ENCODE results near the gene POLN.

DNA sequence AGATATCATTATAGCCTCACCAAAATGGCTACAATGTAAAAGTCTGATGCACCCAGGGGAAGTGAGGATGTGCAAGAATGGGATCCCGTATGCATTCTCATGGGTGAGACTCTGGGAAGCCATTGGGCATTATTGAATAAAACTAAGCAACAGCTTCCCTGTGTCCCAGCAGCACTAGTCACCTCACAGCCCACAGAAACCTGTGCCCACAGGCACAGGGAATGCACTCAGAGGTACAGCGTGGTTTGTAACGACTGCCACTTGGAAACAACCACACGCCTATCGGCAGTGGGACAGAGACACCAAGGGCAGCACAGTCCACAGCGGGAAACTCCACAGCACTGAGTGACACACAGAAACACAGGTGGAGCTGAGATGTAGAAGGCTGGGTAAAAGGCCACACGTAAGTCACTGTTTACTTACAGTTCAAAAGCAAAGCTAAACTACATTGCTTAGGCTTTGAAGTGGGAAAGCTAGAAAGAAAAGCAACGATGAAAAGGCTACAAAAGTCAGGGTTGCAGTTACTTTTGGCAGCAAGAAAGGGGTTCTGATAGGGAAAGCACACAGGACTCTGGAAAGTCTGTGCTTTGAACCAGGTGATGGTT is 69.2 kb downstream of the POLN start:
- TF ChIP-seq, protein P1, sequence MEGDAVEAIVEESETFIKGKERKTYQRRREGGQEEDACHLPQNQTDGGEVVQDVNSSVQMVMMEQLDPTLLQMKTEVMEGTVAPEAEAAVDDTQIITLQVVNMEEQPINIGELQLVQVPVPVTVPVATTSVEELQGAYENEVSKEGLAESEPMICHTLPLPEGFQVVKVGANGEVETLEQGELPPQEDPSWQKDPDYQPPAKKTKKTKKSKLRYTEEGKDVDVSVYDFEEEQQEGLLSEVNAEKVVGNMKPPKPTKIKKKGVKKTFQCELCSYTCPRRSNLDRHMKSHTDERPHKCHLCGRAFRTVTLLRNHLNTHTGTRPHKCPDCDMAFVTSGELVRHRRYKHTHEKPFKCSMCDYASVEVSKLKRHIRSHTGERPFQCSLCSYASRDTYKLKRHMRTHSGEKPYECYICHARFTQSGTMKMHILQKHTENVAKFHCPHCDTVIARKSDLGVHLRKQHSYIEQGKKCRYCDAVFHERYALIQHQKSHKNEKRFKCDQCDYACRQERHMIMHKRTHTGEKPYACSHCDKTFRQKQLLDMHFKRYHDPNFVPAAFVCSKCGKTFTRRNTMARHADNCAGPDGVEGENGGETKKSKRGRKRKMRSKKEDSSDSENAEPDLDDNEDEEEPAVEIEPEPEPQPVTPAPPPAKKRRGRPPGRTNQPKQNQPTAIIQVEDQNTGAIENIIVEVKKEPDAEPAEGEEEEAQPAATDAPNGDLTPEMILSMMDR (IDR thresholded peaks at IDR 0.05) = no peak
- no peak for TF ChIP-seq POLR2A (IDR thresholded peaks at IDR 0.05)
